ENCODE data around the gene LPP. TPM values are rescaled to one million over a fixed set of nuclear protein-coding genes. Genes with fewer than 3 reads are reported as not detected.

The LPP gene
- total and polyA plus RNA-seq, 2 of the 13 experiments (the other 11 are each of a cell fraction or from before 2014, with no cell fraction given) = 19.2 to 29.9 TPM

DNA sequence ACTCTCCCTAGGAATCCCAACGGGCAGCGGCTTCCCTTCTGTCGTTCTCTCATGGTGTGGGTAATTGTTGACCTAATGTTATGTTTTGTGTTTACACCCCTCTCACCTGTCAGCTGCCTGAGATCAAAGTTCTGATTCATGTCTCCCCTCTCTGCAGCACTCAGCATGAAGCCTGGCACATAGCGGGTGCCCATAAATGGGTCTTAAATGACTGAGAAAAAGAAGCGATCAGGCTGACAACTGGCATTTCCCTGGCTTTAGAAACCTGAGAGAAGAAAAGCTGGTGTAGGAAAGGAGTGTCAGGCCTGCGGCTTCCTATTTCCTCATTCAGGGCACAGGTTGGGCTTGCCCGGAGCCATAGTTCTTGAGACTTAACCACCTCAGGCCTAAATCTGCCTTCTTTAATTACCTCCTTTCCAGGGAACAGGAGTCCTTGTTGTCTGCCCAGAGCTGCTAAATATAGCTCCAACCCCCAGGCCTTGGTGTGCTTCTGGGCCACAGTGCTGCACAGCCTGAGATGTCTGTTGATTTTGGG, 31.8 kb downstream of the LPP start (continued):
- TF ChIP-seq FOXO1 (CRISPR knock-in tag; IDR thresholded peaks at IDR 0.05) (peak; percentile 83; the same call in 1 of the 2 replicates), TCF7 (IDR thresholded peaks at IDR 0.05; ENCODE audit: low read depth) (peak; percentile 75), ZSCAN25 (CRISPR knock-in tag; IDR thresholded peaks at IDR 0.05) (no peak), U2AF2 (IDR thresholded peaks at IDR 0.05; ENCODE audit: low read depth, low read length) (no peak), ZBTB7B (CRISPR knock-in tag; IDR thresholded peaks at IDR 0.05) (no peak), ZNF790 (CRISPR knock-in tag; IDR thresholded peaks at IDR 0.05; ENCODE audit: borderline replicate concordance) (no peak), MEIS2 (CRISPR knock-in tag; IDR thresholded peaks at IDR 0.05) (peak; percentile 92), KMT2B (CRISPR knock-in tag; IDR thresholded peaks at IDR 0.05) (peak; percentile 49), ZNF33B (CRISPR knock-in tag; IDR thresholded peaks at IDR 0.05) (no peak), PHF21A (CRISPR knock-in tag; IDR thresholded peaks at IDR 0.05) (0 out of 2 replicates have a peak, but pooled peaks have one; percentile 39), ATM (IDR thresholded peaks at IDR 0.05; ENCODE audit: borderline replicate concordance) (no peak), MAF1 (CRISPR knock-in tag; IDR thresholded peaks at IDR 0.05; ENCODE audit: borderline replicate concordance) (no peak), ZNF670 (CRISPR knock-in tag; IDR thresholded peaks at IDR 0.05; ENCODE audit: borderline replicate concordance) (no peak), TGIF2 (CRISPR knock-in tag; IDR thresholded peaks at IDR 0.05) (no peak), HCFC1 (IDR thresholded peaks at IDR 0.05; ENCODE audit: low read depth, low read length) (no peak), ZNF563 (CRISPR knock-in tag; IDR thresholded peaks at IDR 0.05) (no peak), MYNN (CRISPR knock-in tag; IDR thresholded peaks at IDR 0.05; ENCODE audit: low read depth) (no peak)
- TF ChIP-seq, protein P1, sequence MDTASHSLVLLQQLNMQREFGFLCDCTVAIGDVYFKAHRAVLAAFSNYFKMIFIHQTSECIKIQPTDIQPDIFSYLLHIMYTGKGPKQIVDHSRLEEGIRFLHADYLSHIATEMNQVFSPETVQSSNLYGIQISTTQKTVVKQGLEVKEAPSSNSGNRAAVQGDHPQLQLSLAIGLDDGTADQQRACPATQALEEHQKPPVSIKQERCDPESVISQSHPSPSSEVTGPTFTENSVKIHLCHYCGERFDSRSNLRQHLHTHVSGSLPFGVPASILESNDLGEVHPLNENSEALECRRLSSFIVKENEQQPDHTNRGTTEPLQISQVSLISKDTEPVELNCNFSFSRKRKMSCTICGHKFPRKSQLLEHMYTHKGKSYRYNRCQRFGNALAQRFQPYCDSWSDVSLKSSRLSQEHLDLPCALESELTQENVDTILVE (CRISPR knock-in tag; IDR thresholded peaks at IDR 0.05) = no peak
- TF ChIP-seq, protein P2, sequence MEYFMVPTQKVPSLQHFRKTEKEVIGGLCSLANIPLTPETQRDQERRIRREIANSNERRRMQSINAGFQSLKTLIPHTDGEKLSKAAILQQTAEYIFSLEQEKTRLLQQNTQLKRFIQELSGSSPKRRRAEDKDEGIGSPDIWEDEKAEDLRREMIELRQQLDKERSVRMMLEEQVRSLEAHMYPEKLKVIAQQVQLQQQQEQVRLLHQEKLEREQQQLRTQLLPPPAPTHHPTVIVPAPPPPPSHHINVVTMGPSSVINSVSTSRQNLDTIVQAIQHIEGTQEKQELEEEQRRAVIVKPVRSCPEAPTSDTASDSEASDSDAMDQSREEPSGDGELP (IDR thresholded peaks at IDR 0.05; ENCODE audit: borderline replicate concordance, low read depth) = peak; percentile 90
- TF ChIP-seq, protein P3, sequence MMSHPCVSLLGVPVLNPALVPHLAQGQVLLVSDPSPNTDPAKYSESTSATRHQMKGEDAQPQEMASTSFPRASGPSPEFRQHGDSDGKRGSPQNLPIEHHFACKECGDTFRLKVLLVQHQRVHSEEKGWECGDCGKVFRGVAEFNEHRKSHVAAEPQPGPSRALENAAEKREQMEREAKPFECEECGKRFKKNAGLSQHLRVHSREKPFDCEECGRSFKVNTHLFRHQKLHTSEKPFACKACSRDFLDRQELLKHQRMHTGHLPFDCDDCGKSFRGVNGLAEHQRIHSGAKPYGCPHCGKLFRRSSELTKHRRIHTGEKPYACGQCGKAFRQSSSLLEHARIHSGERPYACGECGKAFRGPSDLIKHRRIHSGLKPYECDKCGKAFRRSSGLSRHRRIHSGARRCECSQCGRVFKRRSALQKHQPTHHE (CRISPR knock-in tag; IDR thresholded peaks at IDR 0.05; ENCODE audit: borderline replicate concordance) = no peak
- TF ChIP-seq, protein P4, sequence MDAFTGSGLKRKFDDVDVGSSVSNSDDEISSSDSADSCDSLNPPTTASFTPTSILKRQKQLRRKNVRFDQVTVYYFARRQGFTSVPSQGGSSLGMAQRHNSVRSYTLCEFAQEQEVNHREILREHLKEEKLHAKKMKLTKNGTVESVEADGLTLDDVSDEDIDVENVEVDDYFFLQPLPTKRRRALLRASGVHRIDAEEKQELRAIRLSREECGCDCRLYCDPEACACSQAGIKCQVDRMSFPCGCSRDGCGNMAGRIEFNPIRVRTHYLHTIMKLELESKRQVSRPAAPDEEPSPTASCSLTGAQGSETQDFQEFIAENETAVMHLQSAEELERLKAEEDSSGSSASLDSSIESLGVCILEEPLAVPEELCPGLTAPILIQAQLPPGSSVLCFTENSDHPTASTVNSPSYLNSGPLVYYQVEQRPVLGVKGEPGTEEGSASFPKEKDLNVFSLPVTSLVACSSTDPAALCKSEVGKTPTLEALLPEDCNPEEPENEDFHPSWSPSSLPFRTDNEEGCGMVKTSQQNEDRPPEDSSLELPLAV (CRISPR knock-in tag; conservative IDR thresholded peaks at IDR 0.05; ENCODE audit: low read depth) = no peak
